Glutamatergic neuron (in vitro differentiated cells): ENCODE data around the gene RNF149. TPM values are rescaled to one million over a fixed set of nuclear protein-coding genes. Genes with fewer than 3 reads are reported as not detected.

Experiments used
- DNase-seq: peaks from one replicate; pipeline ENCODE4 v3.0.0; 2022
- H3K27ac Mint-ChIP-seq: one replicate; pipeline ENCODE4 v1.8.0; 2020; ENCODE audit warnings: mild to moderate bottlenecking, mixed read lengths, inconsistent platforms; ENCODE audit not compliant: unreplicated experiment
- H3K27me3 Mint-ChIP-seq: one replicate; pipeline ENCODE4 v1.8.0; 2020; ENCODE audit warnings: mild to moderate bottlenecking, moderate library complexity, mixed read lengths, inconsistent platforms; ENCODE audit not compliant: unreplicated experiment
- H3K36me3 Mint-ChIP-seq: one replicate; pipeline ENCODE4 v1.8.0; 2020; ENCODE audit warnings: mild to moderate bottlenecking, mixed read lengths, inconsistent platforms; ENCODE audit not compliant: unreplicated experiment
- H3K4me1 Mint-ChIP-seq: one replicate; pipeline ENCODE4 v1.8.0; 2020; ENCODE audit warnings: mild to moderate bottlenecking, low read depth, mixed read lengths, inconsistent platforms; ENCODE audit not compliant: unreplicated experiment
- H3K4me3 Mint-ChIP-seq: one replicate; pipeline ENCODE4 v1.8.0; 2020; ENCODE audit warnings: mild to moderate bottlenecking, mixed read lengths, inconsistent platforms; ENCODE audit not compliant: unreplicated experiment
- H3K9me3 Mint-ChIP-seq: one replicate; pipeline ENCODE4 v1.8.0; 2020; ENCODE audit warnings: mild to moderate bottlenecking, moderate library complexity, mixed read lengths, inconsistent platforms; ENCODE audit not compliant: unreplicated experiment
- CTCF ChIP-seq: fragments of 200-600 bp; sonication (generic); IDR thresholded peaks from one replicate; pipeline ENCODE4 v1.5.0; 2021; ENCODE audit not compliant: partially characterized antibody, unreplicated experiment
- total RNA-seq: library from RNA; stranded (reverse); fragmentation: NEBNext Ultra II Directional; extraction: Animal tissue kit (Norgen Biotek cat#: 25700); gene quantifications from one replicate; pipeline ENCODE4 v1.2.1, GENCODE V29; 2021; ENCODE audit not compliant: unreplicated experiment

The RNF149 gene
- total RNA-seq, 1 donor from 2014 or later, result 26.9 TPM

GRCh38 chr2:101349893-101350662, 41.6 kb upstream of the RNF149 start:
- no peaks in the 10 kb centered on the region for H3K4me1 Mint-ChIP-seq
- H3K4me3 Mint-ChIP-seq, result no peak overlapping the region
- peaks cover 2% of the 10 kb centered on the region for H3K9me3 Mint-ChIP-seq
- TF ChIP-seq CTCF, result peak; percentile 27
- no peaks in the 10 kb centered on the region for H3K36me3 Mint-ChIP-seq
- no peak overlapping the region for H3K27ac Mint-ChIP-seq
- DNase-seq, result no peak
- peaks cover 2% of the 10 kb centered on the region for H3K27me3 Mint-ChIP-seq

GRCh38 chr2:101348883-101349282, 40.4 kb upstream of the RNF149 start:
- H3K4me3 Mint-ChIP-seq, result no peak overlapping the region

GRCh38 chr2:101346909-101347308, 38.4 kb upstream of the RNF149 start:
- Mint-ChIP-seq H3K27ac (no peak overlapping the region), H3K27me3 (peaks cover 2% of the 10 kb centered on the region), H3K9me3 (peaks cover 3% of the 10 kb centered on the region), H3K4me3 (no peak overlapping the region), H3K4me1 (peaks cover 2% of the 10 kb centered on the region), H3K36me3 (no peaks in the 10 kb centered on the region)
- TF ChIP-seq CTCF, result no peak
- DNase-seq, result no peak

More at GRCh38 chr2:101348883-101349282, 40.4 kb upstream of the RNF149 start:
- DNase-seq, result no peak
- Mint-ChIP-seq H3K9me3 (peaks cover 2% of the 10 kb centered on the region), H3K4me1 (peaks cover 2% of the 10 kb centered on the region), H3K27me3 (peaks cover 2% of the 10 kb centered on the region), H3K36me3 (no peaks in the 10 kb centered on the region), H3K27ac (no peak overlapping the region)
- no peak for TF ChIP-seq CTCF

GRCh38 chr2:101344137-101344536, 35.6 kb upstream of the RNF149 start:
- TF ChIP-seq CTCF, result no peak
- no peak for DNase-seq
- H3K27me3 Mint-ChIP-seq, result no peaks in the 10 kb centered on the region
- peaks cover 1% of the 10 kb centered on the region for H3K9me3 Mint-ChIP-seq
- H3K36me3 Mint-ChIP-seq, result no peaks in the 10 kb centered on the region
- H3K27ac Mint-ChIP-seq, result no peak overlapping the region
- peaks cover 5% of the 10 kb centered on the region for H3K4me1 Mint-ChIP-seq
- H3K4me3 Mint-ChIP-seq, result no peak overlapping the region

- no peak overlapping the region for H3K27ac Mint-ChIP-seq
- peaks cover 5% of the 10 kb centered on the region for H3K4me1 Mint-ChIP-seq
- DNase-seq, result no peak
- H3K9me3 Mint-ChIP-seq, result peaks cover 1% of the 10 kb centered on the region
- H3K4me3 Mint-ChIP-seq, result no peak overlapping the region
- no peaks in the 10 kb centered on the region for H3K27me3 Mint-ChIP-seq
- H3K36me3 Mint-ChIP-seq, result no peaks in the 10 kb centered on the region
- no peak for TF ChIP-seq CTCF
These were observed 34.1 kb upstream of the RNF149 start for GRCh38 chr2:101342625-101343008.
